ENCODE data around the gene SPNS3. TPM values are rescaled to one million over a fixed set of nuclear protein-coding genes. Genes with fewer than 3 reads are reported as not detected.

The SPNS3 gene
- total RNA-seq, 1 donor from 2014 or later = not detected

GRCh38 chr17:4525691-4526397 lies 92.1 kb downstream of the SPNS3 start:
- no peak for DNase-seq (ENCODE audit: low read depth)

GRCh38 chr17:4527134-4527533 lies 93.4 kb downstream of the SPNS3 start:
- no peak for DNase-seq (ENCODE audit: low read depth)

GRCh38 chr17:4527566-4528125 lies 93.9 kb downstream of the SPNS3 start:
- DNase-seq (ENCODE audit: low read depth) = no peak

GRCh38 chr17:4529533-4530152 lies 95.9 kb downstream of the SPNS3 start:
- no peak for DNase-seq (ENCODE audit: low read depth)

GRCh38 chr17:4530799-4531730 lies 97.3 kb downstream of the SPNS3 start:
- DNase-seq (ENCODE audit: low read depth) = no peak

GRCh38 chr17:4531988-4532736 lies 98.4 kb downstream of the SPNS3 start:
- DNase-seq (ENCODE audit: low read depth) = no peak

GRCh38 chr17:4532860-4533522 lies 99.3 kb downstream of the SPNS3 start:
- no peak for DNase-seq (ENCODE audit: low read depth)

- no peak for DNase-seq (ENCODE audit: low read depth)
Measured at GRCh38 chr17:4533523-4534504, 100.1 kb downstream of the SPNS3 start.

GRCh38 chr17:4534515-4534914 lies 100.8 kb downstream of the SPNS3 start:
- no peak for DNase-seq (ENCODE audit: low read depth)

- no peak for DNase-seq (ENCODE audit: low read depth)
Measured at GRCh38 chr17:4534928-4535666, 101.4 kb downstream of the SPNS3 start.

GRCh38 chr17:4535667-4536258 lies 102.0 kb downstream of the SPNS3 start:
- DNase-seq (ENCODE audit: low read depth) = no peak

GRCh38 chr17:4536259-4536741 lies 102.6 kb downstream of the SPNS3 start:
- DNase-seq (ENCODE audit: low read depth) = no peak

GRCh38 chr17:4536742-4537411 lies 103.1 kb downstream of the SPNS3 start:
- no peak for DNase-seq (ENCODE audit: low read depth)

Data from myocyte (in vitro differentiated cells).